Sigmoid colon (tissue), 7 donors: ENCODE data around the gene KIN. TPM values are rescaled to one million over a fixed set of nuclear protein-coding genes. Genes with fewer than 3 reads are reported as not detected.

Experiments
- DNase-seq: peaks from one replicate; pipeline ENCODE4 v3.0.0-alpha.2; 2019
- H3K27ac ChIP-seq, 4 donors: fragments of 200-600 bp; sonication (generic); one replicate each; pipeline ENCODE4 v1.5.1; 2016 to 2019; ENCODE audit warnings: mild to moderate bottlenecking in 1 of 4
- H3K27me3 ChIP-seq, 3 donors: fragments of 200-600 bp; sonication (generic); one replicate each; pipeline ENCODE4 v1.5.1; 2019; ENCODE audit warnings: mild to moderate bottlenecking in 1 of 3
- H3K36me3 ChIP-seq, 4 donors: fragments of 200-600 bp; sonication (generic); one replicate each; pipeline ENCODE4 v1.5.1; 2016 to 2019
- H3K4me1 ChIP-seq, 4 donors: fragments of 200-600 bp; sonication (generic); one replicate each; pipeline ENCODE4 v1.5.1; 2017 to 2019
- H3K4me3 ChIP-seq, 4 donors: fragments of 200-600 bp; sonication (generic); one replicate each; pipeline ENCODE4 v1.5.1; 2017 to 2019; ENCODE audit warnings: mild to moderate bottlenecking in 2 of 4, moderate library complexity in 1 of 4
- H3K9me3 ChIP-seq, 4 donors: fragments of 200-600 bp in 3 of 4; sonication (generic) in 3 of 4; one replicate each; pipeline versions ENCODE4 v1.5.1 to v1.6.1; 2013 to 2019
- EP300 ChIP-seq, 4 donors: sonication (generic); formaldehyde crosslinking; IDR thresholded peaks; one replicate each; pipeline ENCODE4 v1.6.1; 2017; ENCODE audit warnings: antibody characterized with exemption in 4 of 4
- POLR2A ChIP-seq, 2 donors: fragments of 450-650 bp; IDR thresholded peaks; one replicate each; pipeline ENCODE4 v1.6.1; 2016; ENCODE audit warnings: antibody characterized with exemption in 2 of 2, mild to moderate bottlenecking in 2 of 2, moderate library complexity in 2 of 2
- POLR2AphosphoS5 ChIP-seq, 4 donors: sonication (generic); formaldehyde crosslinking; IDR thresholded peaks; one replicate each; pipeline ENCODE4 v1.6.1; 2017; ENCODE audit warnings: antibody characterized with exemption in 4 of 4
- WGBS, 2 donors: extraction: QIAGEN DNeasy Blood & Tissue Kit; methylation state at CpG; one replicate each; pipeline ENCODE4 v1.1.7; 2013; 5-methylcytosine and 5-hydroxymethylcytosine counted together
- intact Hi-C: fragments of 100-400 bp; cut with DNase I; formaldehyde crosslinking; loops from one replicate; pipeline ENCODE4 v1.15.1; 2023
- polyA plus RNA-seq, 3 donors: library from polyadenylated mRNA; stranded (reverse); fragments of 200-250 nt; gene quantifications; one replicate each; pipeline ENCODE4 v1.2.3, GENCODE V29; 2013
- total RNA-seq, 4 donors: library from RNA; depleted of rRNA; stranded (reverse); fragments of >200 nt; gene quantifications; one replicate each; pipeline ENCODE4 v1.1.0, GENCODE V29; 2016
- TF ChIP-seq, protein P1 (sequence below), 4 experiments: fragments of 450-650 bp in 3 of 4; fragments of 200-600 bp in 1 of 4; IDR thresholded peaks; one replicate each; pipeline ENCODE4 v1.5.1; 2016 to 2019; ENCODE audit warnings: antibody characterized with exemption in 4 of 4, mild to moderate bottlenecking in 3 of 4, moderate library complexity in 2 of 4
- donor health status: healthy with polysubstance abuse.
- donor health status: Bipolar disorder and iron deficiency.
- donor health status: healthy.

KIN gene
- total and polyA plus RNA-seq, 7 donors = 5.9 to 17.2 (median 6.7) TPM

DNA sequence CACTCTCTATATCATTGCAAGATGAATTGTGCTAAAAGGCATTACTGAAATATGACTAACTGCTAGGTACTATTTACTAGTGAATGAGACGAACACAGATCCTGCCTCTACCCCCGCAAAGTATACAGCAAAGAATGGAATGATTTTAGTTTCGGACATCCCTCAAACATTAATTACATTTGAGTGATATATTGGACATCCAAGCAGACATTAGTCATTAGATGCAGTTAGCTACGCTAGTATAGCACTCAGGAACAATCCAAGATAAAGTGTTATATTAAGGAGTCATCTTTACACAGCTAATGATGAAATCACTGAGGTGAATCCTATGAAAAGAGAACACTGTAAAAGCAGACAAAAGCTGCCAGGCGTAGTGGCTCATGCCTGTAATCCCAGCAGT is 23.2 kb upstream of the KIN start:
- Histone ChIP-seq H3K9me3 (no peaks in the 10 kb centered on the region), H3K27ac (no peak overlapping the region), H3K36me3 (peaks cover 9 to 31% (median 20%) of the 10 kb centered on the region in 4 donors), H3K4me3 (no peak overlapping the region), H3K27me3 (no peaks in the 10 kb centered on the region), H3K4me1 (no peaks in the 10 kb centered on the region)
- WGBS, 2 donors = 76 to 87% methylated on average over 5 of the region's 5 CpGs
- intact Hi-C loops = no loop called here
- DNase-seq = no peak
- TF ChIP-seq, protein P1, sequence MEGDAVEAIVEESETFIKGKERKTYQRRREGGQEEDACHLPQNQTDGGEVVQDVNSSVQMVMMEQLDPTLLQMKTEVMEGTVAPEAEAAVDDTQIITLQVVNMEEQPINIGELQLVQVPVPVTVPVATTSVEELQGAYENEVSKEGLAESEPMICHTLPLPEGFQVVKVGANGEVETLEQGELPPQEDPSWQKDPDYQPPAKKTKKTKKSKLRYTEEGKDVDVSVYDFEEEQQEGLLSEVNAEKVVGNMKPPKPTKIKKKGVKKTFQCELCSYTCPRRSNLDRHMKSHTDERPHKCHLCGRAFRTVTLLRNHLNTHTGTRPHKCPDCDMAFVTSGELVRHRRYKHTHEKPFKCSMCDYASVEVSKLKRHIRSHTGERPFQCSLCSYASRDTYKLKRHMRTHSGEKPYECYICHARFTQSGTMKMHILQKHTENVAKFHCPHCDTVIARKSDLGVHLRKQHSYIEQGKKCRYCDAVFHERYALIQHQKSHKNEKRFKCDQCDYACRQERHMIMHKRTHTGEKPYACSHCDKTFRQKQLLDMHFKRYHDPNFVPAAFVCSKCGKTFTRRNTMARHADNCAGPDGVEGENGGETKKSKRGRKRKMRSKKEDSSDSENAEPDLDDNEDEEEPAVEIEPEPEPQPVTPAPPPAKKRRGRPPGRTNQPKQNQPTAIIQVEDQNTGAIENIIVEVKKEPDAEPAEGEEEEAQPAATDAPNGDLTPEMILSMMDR (IDR thresholded peaks at IDR 0.05) = no peak
- TF ChIP-seq EP300 (IDR thresholded peaks at IDR 0.05) = no peak
- TF ChIP-seq POLR2A (IDR thresholded peaks at IDR 0.05) = no peak
- no peak for TF ChIP-seq POLR2AphosphoS5 (IDR thresholded peaks at IDR 0.05)

DNA sequence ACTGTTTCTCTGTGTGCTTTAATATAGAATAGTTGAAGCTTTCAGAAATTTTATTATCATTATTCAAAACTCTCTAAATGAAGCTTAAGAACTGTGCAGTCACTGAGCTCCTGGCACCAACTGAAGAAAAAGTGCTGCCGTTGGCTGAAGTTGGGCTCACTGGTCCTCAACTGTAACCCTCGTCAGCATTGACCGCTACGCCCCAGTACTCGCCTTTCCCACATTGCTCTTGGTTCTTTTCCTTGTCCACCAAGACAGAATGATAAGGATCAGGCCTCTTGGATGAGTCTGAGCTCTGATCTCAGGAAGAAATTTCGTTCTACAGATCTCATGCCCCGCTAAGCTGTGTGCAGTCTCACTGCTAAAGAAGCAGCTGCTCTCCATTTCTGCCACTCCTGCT is 22.6 kb upstream of the KIN start:
- TF ChIP-seq EP300 (IDR thresholded peaks at IDR 0.05) (no peak), POLR2A (IDR thresholded peaks at IDR 0.05) (no peak), POLR2AphosphoS5 (IDR thresholded peaks at IDR 0.05) (no peak)
- TF ChIP-seq, protein P1 (IDR thresholded peaks at IDR 0.05) = no peak
- H3K27me3 ChIP-seq = no peaks in the 10 kb centered on the region
- H3K36me3 ChIP-seq = peaks cover 9 to 31% (median 20%) of the 10 kb centered on the region in 4 donors
- DNase-seq = no peak
- H3K9me3 ChIP-seq = no peaks in the 10 kb centered on the region
- intact Hi-C loops = no loop called here
- H3K4me3 ChIP-seq = no peak overlapping the region
- no peak overlapping the region for H3K27ac ChIP-seq
- WGBS, 2 donors = 71 to 82% methylated on average over 7 of the region's 7 CpGs
- no peaks in the 10 kb centered on the region for H3K4me1 ChIP-seq

DNA sequence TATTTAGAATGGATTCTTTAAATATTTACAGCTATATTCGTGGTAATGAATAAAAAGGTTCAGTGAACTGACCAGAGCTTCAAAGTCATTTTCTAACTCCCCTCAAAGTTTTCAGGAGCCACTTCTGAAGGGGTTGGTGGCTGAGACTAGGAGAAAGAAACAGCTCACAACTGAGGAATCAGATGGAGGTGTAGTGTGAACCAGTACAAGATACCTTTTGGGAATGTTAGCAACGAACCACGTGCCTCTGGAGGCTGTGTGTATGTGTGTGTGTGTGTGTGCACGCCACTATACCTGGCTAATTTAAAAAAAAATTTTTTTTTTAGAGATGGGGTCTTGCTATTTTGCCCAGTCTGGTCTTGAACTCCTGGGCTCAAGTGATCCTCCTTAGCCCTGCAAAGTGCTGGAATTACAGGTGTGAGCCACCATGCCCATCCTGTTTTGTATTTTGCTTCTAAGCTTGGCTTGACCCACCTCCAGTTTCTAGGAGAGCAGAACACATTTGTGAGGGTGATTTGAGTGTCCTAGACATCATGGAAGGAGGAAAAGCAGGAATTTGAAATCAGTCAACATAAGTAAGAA is 21.0 kb upstream of the KIN start:
- 73 to 80% methylated on average over 4 of the region's 4 CpGs for WGBS, 2 donors

DNA sequence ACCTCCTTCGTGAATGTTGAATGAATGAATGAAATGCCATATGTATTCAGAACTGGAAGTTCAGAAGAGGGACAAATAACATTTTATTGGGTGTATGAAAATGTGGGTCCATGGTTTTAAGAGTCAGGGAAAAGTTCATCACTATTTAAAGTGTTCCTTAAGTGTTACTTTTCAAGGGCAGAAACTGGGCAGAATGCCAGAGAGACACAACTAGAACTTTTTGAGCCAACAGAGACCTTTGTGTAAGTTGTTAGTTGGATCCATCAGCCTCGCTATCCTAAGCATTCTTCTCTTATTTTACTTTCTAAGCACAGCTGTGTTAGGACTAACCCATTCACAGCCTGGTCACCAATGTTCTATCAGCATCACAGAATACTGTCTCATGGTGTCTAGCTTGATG is 16.9 kb upstream of the KIN start:
- DNase-seq = no peak
- H3K4me3 ChIP-seq = no peak overlapping the region
- no peaks in the 10 kb centered on the region for H3K9me3 ChIP-seq
- no peak overlapping the region for H3K27ac ChIP-seq
- TF ChIP-seq EP300 (IDR thresholded peaks at IDR 0.05) (no peak), POLR2AphosphoS5 (IDR thresholded peaks at IDR 0.05) (no peak), POLR2A (IDR thresholded peaks at IDR 0.05) (no peak)
- TF ChIP-seq, protein P1 (IDR thresholded peaks at IDR 0.05) = no peak
- peaks cover 0 to 6% (median 0%) of the 10 kb centered on the region in 4 donors for H3K4me1 ChIP-seq
- intact Hi-C loops = no loop called here
- peaks cover 10 to 87% (median 61%) of the 10 kb centered on the region in 4 donors for H3K36me3 ChIP-seq
- 49 to 73% methylated on average over 2 of the region's 2 CpGs for WGBS, 2 donors
- no peaks in the 10 kb centered on the region for H3K27me3 ChIP-seq

More for the DNA sequence above, 21.0 kb upstream of the KIN start:
- H3K27ac ChIP-seq = no peak overlapping the region
- intact Hi-C loops = no loop called here
- TF ChIP-seq, protein P1 (IDR thresholded peaks at IDR 0.05) = no peak
- H3K9me3 ChIP-seq = no peaks in the 10 kb centered on the region
- no peak for DNase-seq
- peaks cover 10 to 46% (median 27%) of the 10 kb centered on the region in 4 donors for H3K36me3 ChIP-seq
- H3K4me1 ChIP-seq = peaks cover 0 to 6% (median 0%) of the 10 kb centered on the region in 4 donors
- no peaks in the 10 kb centered on the region for H3K27me3 ChIP-seq
- no peak overlapping the region for H3K4me3 ChIP-seq

DNA sequence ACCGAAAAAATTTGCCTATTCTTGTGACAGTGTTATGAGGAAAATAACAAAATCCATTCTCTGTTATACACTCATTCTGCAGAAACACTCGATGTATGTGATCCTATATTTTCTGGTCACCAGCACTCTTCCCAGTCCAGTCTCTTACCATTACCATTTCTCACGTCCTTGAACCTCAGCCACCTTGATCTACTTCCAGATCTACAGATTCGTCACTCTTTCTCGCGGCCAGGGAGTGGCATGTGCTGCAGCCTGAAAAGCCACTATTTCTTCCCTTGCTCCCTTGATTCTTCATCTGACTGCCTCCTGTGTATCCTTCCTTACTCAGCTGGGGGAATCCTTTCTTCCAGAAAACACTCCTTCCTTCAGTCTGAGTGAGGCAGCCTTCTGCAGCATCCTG is 16.4 kb upstream of the KIN start:
- intact Hi-C loops = no loop called here
- TF ChIP-seq EP300 (IDR thresholded peaks at IDR 0.05) (no peak), POLR2A (IDR thresholded peaks at IDR 0.05) (no peak), POLR2AphosphoS5 (IDR thresholded peaks at IDR 0.05) (no peak)
- TF ChIP-seq, protein P1 (IDR thresholded peaks at IDR 0.05) = no peak
- 93 to 95% methylated on average over 6 of the region's 6 CpGs for WGBS, 2 donors
- H3K9me3 ChIP-seq = no peaks in the 10 kb centered on the region
- peaks cover 15 to 89% (median 66%) of the 10 kb centered on the region in 4 donors for H3K36me3 ChIP-seq
- H3K4me3 ChIP-seq = no peak overlapping the region
- no peak for DNase-seq
- H3K27me3 ChIP-seq = no peaks in the 10 kb centered on the region
- peaks cover 0 to 6% (median 0%) of the 10 kb centered on the region in 4 donors for H3K4me1 ChIP-seq
- H3K27ac ChIP-seq = no peak overlapping the region
